Measurements from ENCODE around the gene CTNS. TPM values are rescaled to one million over a fixed set of nuclear protein-coding genes. Genes with fewer than 3 reads are reported as not detected.

Gene CTNS
- total RNA-seq, 4 donors from 2014 or later, result 1.2 to 25.7 (median 18.8) TPM

GRCh38 chr17:3667366-3668278 lies 31.1 kb downstream of the CTNS start:
- H3K9me3 ChIP-seq, result no peaks in the 10 kb centered on the region
- peak; percentile 90 for DNase-seq
- H3K27ac ChIP-seq, result peak overlapping the region; percentile 93 to 99 (median 98)
- H3K36me3 ChIP-seq, result peaks cover 0 to 17% (median 7%) of the 10 kb centered on the region in 4 donors
- no peaks in the 10 kb centered on the region for H3K27me3 ChIP-seq
- intact Hi-C loops (cut with DNase I; ENCODE audit: low total_unique reads) (no loop called here), in situ Hi-C loops (cut with MboI; ENCODE audit: low pct_ligation_motif_present in 1 of 4, low pct_unique_long_range_greater_than_20kb in 1 of 4, low sequenced_read_pairs in 3 of 4) (no loop called here)
- TF ChIP-seq CTCF (IDR thresholded peaks at IDR 0.05) (peak in 2 of 5 experiments; percentile 10 to 11), EP300 (IDR thresholded peaks at IDR 0.05; ENCODE audit: low read depth) (no peak), POLR2AphosphoS5 (IDR thresholded peaks at IDR 0.05) (peak; percentile 44 to 79 (median 75)), POLR2A (IDR thresholded peaks at IDR 0.05) (peak; percentile 78)
- WGBS, 2 donors (ENCODE audit: low coverage in 1 of 2), result 11 to 15% methylated on average over 5 to 23 of the region's 39 CpGs
- peaks cover 16 to 32% (median 25%) of the 10 kb centered on the region in 4 donors for H3K4me1 ChIP-seq
- peak overlapping the region; percentile 80 to 98 (median 84) for H3K4me3 ChIP-seq

GRCh38 chr17:3668279-3669084 lies 31.9 kb downstream of the CTNS start, which contains the start of the genes EMC6 and TAX1BP3:
Gene EMC6 (plus strand): TSS chr17:3668812. CDS start chr17:3669147, 335 bp downstream.
Gene TAX1BP3 (minus strand): TSS chr17:3668578. CDS start chr17:3668526, 52 bp downstream.
- Histone ChIP-seq H3K27ac (peak within 1 kb of the TSS; percentile 93 to 99 (median 98)), H3K36me3 (peaks cover 0 to 13% (median 6%) of the 10 kb centered on the region in 4 donors), H3K9me3 (no peaks in the 10 kb centered on the region), H3K4me3 (peak within 1 kb of the TSS; percentile 80 to 98 (median 84)), H3K27me3 (no peaks in the 10 kb centered on the region), H3K4me1 (peaks cover 16 to 32% (median 25%) of the 10 kb centered on the region in 4 donors)
- in situ Hi-C loops (cut with MboI; ENCODE audit: low pct_ligation_motif_present in 1 of 4, low pct_unique_long_range_greater_than_20kb in 1 of 4, low sequenced_read_pairs in 3 of 4) (no loop called here), intact Hi-C loops (cut with DNase I; ENCODE audit: low total_unique reads) (no loop called here)
- TF ChIP-seq POLR2AphosphoS5 (IDR thresholded peaks at IDR 0.05) (peak; percentile 92 to 98 (median 97)), CTCF (IDR thresholded peaks at IDR 0.05) (no peak), EP300 (IDR thresholded peaks at IDR 0.05; ENCODE audit: low read depth) (no peak), POLR2A (IDR thresholded peaks at IDR 0.05) (peak; percentile 98)
- 0% methylated on average over 46 of the region's 89 CpGs; no CpG with 5 or more reads in 1 of the 2 donors for WGBS, 2 donors (ENCODE audit: low coverage in 1 of 2)
- DNase-seq, result peak; percentile 99

GRCh38 chr17:3669085-3669347 lies 32.5 kb downstream of the CTNS start:
- H3K4me3 ChIP-seq, result peak overlapping the region; percentile 68 to 98 (median 84)
- no peak for DNase-seq
- TF ChIP-seq POLR2A (IDR thresholded peaks at IDR 0.05), result no peak
- H3K36me3 ChIP-seq, result peaks cover 0 to 13% (median 4%) of the 10 kb centered on the region in 4 donors
- in situ Hi-C loops (cut with MboI; ENCODE audit: low pct_ligation_motif_present in 1 of 4, low pct_unique_long_range_greater_than_20kb in 1 of 4, low sequenced_read_pairs in 3 of 4) (no loop called here), intact Hi-C loops (cut with DNase I; ENCODE audit: low total_unique reads) (no loop called here)
- H3K4me1 ChIP-seq, result peaks cover 16 to 32% (median 25%) of the 10 kb centered on the region in 4 donors
- peak overlapping the region; percentile 93 to 99 (median 98) for H3K27ac ChIP-seq
- WGBS, 2 donors (ENCODE audit: low coverage in 1 of 2), result 0% methylated on average over 31 of the region's 32 CpGs; no CpG with 5 or more reads in 1 of the 2 donors
- H3K27me3 ChIP-seq, result no peaks in the 10 kb centered on the region
- no peaks in the 10 kb centered on the region for H3K9me3 ChIP-seq

GRCh38 chr17:3669548-3669947 lies 33.0 kb downstream of the CTNS start:
- TF ChIP-seq CTCF (IDR thresholded peaks at IDR 0.05) (no peak), EP300 (IDR thresholded peaks at IDR 0.05; ENCODE audit: low read depth) (no peak), POLR2A (IDR thresholded peaks at IDR 0.05) (no peak), POLR2AphosphoS5 (IDR thresholded peaks at IDR 0.05) (no peak)
- no peaks in the 10 kb centered on the region for H3K27me3 ChIP-seq

More at GRCh38 chr17:3669548-3669947, 33.0 kb downstream of the CTNS start:
- intact Hi-C loops (cut with DNase I; ENCODE audit: low total_unique reads) (no loop called here), in situ Hi-C loops (cut with MboI; ENCODE audit: low pct_ligation_motif_present in 1 of 4, low pct_unique_long_range_greater_than_20kb in 1 of 4, low sequenced_read_pairs in 3 of 4) (no loop called here)
- H3K27ac ChIP-seq, result peak overlapping the region; percentile 93 to 99 (median 98)
- DNase-seq, result no peak
- H3K4me3 ChIP-seq, result peak overlapping the region in 3 of 4 donors; percentile 84 to 98 (median 85)
- H3K4me1 ChIP-seq, result peaks cover 16 to 32% (median 25%) of the 10 kb centered on the region in 4 donors
- H3K36me3 ChIP-seq, result peaks cover 0 to 12% (median 1%) of the 10 kb centered on the region in 4 donors
- no peaks in the 10 kb centered on the region for H3K9me3 ChIP-seq
- 42% methylated on average over 12 of the region's 12 CpGs; no CpG with 5 or more reads in 1 of the 2 donors for WGBS, 2 donors (ENCODE audit: low coverage in 1 of 2)

All from transverse colon (tissue), 4 donors.